Retina (tissue), 1 donor: ENCODE data around the gene CCDC121.
"Not testable (repeated sequence)": the region's sequence is repeated elsewhere in the genome, so short reads cannot be mapped to it uniquely, and the experiment has no call there.

Experiments
- DNase-seq: peaks from one replicate; pipeline ENCODE4 v3.0.0-alpha.2; 2016

CCDC121 gene

DNA sequence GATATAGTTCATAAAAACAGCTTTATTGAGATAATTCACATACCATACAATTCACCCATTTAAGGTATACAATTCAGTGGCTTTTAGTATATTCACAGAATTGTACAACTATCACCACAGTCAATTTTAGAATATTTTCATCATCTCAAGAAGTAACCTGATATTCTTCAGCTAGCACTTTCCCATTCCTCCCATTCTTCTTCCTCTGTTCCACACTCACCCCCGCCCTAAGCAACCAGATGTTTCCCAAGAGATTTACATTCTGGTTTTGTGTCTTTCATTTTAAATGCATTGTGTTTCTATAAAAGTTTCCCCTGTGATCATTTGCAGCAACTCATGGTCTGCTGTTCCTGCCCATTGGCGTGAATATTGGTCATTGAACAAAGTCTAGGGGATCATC lies 5.5 kb upstream of the CCDC121 start:
- no peak for DNase-seq

DNA sequence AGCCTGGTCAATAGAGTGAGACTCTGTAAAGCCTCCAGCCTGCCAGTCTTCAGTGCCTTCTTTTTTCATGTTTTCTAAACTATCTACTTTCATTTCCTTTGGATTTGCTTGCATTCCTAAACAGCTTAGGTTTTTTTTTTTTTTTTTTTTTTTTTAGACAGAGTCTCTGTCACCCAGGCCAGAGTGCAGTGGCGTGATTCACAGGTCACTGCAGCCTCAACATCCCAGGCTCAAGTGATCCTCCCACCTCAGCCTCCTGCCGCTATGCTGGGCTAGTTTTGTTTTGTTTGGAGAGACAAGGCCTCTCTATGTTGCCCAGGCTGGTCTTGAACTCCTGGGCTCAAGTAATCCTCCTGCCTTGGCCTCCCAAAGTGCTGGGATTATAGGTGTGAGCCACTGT lies 1.4 kb upstream of the CCDC121 start:
- DNase-seq = not testable (repeated sequence)

DNA sequence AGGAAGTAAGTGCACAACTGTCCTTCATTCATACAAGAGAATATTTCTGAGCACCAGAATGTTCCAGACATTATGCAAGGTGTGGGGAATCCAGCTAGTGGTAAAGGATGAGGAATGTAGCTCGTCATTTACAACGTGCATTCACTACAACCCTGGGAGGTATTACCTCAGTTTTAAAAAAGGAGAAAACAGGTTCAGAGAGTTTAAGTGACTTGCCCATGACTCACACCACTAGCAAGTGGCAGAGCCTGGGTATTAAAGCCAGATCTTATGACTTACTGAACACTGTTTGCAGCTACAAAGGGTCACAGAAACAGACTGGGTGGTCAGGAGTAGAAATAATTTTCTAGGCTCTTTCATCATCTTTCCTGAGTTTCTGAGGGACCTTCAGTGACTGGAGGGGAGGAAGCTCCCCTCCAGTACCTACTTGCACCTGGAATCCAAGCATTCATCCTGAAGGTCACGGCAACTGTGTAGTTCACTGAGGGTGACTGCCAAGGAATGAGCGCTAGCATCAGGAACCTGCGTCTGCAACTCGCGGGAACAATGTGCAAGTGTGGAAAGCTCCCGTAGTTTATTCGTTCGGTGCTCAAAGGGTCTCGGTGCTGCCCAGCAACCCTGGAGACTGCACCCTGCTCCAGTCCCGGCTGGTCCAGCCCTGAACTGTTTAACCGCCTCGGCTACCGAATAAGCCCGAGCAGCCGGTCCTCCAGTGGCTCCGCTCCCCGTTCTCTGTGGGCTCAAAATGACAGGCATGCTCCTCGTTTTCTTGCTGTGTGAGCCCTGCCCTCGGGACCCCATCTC lies 647 bp downstream of the CCDC121 start:
- peak; percentile 1 for DNase-seq

DNA sequence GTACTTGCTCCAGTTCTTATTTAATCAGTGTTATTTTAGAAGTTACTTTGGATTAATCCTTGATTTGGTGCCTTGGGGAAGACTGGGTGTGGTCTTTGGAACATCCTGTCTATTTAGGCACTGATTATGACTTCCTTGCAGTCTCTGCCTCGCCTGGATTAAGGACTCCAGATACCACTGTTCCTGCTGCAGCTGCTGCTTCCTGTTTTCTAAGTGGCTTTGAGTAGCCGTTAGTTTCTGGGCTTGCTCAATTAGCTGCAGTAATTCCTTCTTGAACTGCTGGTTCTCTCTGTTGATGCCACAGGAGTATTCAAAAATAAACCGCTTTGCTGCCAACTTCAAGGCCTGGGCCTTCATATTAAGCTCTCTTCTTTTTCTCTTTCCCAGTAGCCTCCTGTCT lies 1.9 kb downstream of the CCDC121 start:
- not testable (repeated sequence) for DNase-seq

DNA sequence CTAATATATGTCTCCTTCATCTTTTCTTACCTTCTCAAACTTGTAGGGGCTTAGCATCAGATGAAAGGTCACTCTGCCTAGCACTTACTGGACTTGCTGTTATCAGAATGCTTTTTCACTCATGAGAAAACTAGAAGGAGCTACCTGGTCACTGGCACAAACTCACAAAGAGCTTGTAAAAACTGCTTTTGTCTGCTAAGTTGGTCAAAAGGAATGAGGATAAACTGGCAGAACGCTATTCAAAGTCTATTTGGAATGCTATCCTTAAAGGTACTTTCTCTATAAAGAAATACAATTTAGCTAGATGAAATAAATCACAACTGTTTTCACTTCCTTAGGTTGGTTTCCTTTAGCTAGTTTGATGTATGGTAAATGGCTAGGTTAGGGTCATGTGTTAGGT lies 2.5 kb downstream of the CCDC121 start:
- not testable (repeated sequence) for DNase-seq

DNA sequence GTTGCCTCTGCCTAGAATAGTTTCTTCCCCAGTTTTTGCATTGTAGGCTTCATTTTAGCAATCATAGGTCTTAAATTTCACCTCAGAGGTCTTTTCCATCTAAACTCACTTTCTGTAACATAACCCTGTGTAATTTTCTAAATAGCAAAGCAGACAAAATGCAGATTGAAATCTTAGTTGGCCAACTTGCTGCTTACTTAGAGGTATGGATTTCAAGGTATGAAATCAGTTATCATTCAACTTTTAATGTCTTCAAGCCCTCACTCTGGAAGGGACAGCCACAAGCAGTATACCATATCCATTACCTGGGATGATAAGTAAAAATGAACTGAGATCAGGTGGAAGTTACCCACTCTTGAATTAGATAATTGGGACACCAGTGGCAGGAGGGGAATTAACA lies 3.9 kb downstream of the CCDC121 start:
- DNase-seq = no peak

DNA sequence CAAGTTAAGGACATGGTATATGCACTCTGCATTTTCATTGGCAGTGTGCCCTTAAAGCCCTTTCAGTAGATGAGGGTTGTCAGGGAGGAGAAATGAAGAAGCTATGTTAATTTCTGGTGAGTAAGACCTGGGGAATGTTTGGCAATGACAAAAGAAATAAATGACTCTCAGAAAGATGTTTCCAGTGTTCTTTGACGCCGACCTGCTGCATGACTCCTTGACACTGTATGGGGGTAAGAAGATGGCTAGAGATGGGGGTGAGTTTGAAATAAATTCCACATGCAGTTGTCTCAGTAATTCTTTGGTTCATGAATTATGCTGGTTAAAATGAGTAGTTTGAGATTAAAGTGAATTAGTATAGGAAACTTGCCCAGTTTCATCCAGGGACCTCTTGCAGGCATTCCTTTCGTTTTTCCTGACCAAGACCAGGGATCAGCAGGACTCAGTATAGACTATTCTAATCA lies 5.9 kb downstream of the CCDC121 start:
- DNase-seq = no peak

DNA sequence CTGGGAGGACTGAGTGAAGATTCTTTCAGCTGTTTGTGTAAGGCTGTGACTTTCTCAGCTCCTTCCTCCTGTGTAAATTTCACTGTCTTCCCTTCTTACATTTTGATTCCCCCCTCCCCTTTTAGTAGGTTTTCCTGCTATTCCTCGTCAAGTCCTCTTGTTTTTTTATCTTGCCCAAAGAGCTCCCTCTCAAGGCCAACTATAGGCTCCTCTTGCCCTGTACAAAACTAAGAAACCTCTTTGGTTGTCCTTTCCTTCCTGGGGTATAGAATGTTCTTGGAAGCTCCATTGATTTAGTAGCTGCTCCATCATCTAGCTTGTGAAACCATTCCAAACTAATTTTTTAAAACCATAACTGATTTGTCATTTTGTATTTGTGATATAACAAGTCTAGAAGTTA lies 7.3 kb downstream of the CCDC121 start:
- DNase-seq = no peak

DNA sequence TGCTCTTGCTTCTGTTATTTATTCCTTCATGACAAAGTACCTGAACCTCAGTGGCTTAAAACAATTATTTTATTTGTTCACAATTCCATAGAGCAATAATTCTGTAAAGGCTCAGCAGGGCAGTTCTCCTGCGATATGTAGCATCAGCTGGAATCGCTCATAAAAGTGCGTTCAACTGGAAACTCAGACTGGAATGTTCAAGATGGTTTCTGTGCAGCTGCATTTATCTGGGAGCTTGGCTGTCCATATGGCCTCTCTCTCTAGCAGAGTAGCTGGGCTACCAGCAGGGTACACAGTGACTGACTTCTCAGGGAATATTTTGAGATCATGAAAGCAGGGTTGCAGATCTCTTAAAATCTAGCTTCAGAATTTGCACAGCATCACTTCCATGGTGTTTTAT lies 13.5 kb downstream of the CCDC121 start:
- peak; percentile 28 for DNase-seq

DNA sequence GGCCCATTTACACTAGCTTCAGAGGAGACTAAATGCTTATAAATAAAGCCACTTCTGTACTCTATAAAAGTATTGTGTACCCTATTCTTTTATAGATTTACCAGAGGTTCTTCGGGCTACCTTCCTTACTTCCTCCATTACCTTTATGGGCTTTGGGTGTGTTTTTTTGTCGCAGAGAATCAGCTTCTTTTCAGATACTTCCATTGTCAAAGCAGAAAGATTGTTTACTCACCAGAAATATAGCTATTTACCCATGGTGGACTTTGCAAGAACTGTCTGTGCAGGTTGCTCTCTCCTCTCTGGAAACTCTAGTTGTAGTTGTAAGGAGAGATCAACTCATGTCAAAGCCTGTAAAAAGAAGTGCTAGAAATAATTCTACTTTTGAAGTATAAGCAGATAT lies 14.8 kb downstream of the CCDC121 start:
- no peak for DNase-seq

DNA sequence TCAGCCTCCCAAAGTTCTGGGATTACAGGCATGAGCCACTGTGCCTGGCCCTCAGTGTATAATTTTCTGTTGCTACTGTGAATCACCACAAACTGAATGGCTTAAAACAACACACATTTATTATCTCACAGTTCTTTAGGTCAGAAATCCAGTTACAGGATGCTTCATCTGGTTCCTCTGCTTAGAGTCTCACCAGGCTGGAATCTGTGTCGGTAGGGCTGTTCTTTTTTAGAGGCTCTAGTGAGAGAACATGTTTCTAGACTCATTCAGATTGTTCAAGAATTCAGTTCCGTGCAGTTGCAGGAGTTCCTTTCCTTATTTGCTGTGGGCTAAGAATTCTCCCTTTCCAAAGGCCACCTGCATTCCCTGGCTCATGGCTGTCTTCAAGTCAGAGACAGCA lies 22.2 kb downstream of the CCDC121 start:
- DNase-seq = no peak

DNA sequence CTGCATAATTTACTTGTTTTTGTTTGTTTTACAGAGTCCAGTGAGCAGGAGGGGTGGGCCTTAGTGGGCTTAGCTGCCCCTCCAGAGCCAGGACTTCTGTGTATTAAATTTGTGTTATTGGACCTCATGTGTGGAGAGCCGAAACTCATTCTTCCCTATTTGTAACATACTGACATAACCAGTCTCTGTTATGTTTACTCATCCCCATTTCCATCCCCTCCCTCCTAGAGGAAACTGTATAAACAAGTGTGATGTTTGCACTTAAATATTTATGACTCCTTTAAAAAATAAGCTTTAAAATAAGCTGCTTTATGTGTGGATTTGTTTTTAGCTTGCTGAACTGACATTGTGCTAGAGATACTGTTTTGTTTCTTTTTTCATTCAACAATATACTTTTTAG lies 32.2 kb downstream of the CCDC121 start:
- no peak for DNase-seq

DNA sequence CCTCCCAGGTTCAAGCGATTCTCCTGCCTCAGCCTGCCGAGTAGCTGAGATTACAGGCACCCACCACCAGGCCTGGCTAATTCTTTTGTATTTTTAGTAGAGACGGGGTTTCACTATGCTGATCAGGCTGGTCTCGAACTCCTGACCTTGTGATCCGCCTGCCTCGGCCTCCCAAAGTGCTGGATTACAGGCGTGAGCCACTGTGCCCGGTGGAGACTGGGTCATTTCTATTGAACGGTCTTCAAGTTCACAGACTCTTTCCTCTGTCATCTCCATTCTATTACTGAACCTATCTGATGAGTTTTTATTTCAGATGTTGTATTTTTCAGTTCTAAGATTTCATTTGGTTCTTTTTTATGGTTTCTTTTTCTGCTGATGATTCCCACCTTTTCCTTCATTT lies 33.4 kb downstream of the CCDC121 start:
- not testable (repeated sequence) for DNase-seq

DNA sequence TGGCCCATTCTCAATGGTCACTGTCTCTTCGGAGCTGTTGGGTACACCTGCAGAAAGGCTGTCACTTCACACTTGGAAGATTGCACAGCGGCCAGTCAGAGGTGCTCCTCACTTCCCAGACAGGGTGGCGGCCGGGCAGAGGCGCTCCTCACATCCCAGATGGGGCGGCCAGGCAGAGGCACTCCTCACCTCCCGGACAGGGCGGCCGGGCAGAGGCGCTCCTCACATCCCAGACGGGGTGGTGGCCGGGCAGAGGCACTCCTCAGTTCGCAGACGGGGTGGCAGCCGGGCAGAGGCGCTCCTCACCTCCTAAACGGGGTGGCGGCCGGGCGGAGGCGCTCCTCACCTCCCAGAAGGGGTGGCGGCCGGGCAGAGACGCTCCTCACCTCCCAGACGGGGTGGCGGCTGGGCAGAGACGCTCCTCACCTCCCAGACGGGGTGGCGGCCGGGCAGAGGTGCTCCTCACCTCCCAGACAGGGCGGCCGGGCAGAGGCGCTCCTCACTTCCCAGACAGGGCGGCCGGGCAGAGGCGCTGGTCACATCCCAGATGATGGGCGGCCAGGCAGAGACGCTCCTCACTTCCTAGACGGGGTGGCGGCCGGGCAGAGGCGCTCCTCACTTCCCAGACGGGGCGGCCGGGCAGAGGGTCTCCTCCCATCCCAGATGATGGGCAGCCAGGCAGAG lies 34.6 kb downstream of the CCDC121 start:
- not testable (repeated sequence) for DNase-seq

DNA sequence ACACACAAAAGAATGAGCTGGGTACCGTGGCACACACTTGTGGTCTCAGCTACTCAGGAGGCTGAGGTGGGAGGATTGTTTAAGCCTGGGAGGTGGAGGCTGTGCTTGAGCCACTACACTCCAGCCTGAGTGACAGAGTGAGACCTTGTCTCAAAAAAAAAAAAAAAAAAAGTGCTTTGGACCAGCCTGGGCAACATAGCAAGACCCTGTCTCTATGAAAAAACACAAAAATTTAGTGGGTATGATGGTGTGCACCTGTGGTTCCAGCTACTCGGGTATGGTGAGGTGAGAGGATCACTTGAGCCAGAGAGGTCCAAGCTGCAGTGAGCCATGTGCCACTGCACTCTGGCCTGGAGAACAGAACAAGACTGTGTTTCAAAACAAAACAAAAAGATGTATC lies 35.6 kb downstream of the CCDC121 start:
- DNase-seq = no peak

DNA sequence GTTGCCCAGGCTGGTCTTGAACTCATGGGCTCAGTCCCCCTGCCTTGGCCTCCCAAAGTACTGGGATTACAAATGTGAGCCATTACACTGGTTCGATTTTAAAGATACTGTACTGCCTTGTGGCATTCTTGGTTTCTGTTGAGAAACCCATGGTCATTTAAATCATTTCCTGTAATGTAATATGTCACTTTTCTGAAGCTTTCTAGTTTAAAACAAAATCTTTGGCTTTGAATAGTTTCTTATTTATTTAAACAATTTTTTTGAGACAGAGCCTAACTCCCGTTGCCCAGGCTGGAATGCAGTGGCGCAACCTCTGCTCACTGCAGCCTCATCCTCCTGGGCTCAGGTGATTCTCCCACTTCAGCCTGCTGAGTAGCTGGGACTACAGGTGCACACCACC lies 37.1 kb downstream of the CCDC121 start:
- no peak for DNase-seq

DNA sequence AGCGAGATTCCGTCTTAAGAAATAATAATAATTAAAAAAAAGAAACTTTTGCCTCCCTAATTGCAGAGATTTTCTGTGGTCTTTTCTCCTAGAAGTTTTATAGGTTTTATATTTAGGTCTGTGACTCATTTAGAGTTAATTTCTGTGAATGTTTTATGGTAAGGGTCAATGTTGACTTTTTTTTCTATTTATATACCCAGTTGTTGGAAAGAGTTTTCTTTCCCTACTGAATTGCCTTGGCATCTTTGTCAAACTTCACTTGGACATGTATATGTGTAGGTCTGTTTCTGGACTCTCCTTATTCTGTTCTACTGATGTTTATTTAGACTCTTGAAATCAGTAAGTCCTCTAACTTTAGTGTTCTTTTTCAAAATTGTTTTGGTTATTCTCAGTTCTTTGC lies 40.5 kb downstream of the CCDC121 start:
- no peak for DNase-seq

DNA sequence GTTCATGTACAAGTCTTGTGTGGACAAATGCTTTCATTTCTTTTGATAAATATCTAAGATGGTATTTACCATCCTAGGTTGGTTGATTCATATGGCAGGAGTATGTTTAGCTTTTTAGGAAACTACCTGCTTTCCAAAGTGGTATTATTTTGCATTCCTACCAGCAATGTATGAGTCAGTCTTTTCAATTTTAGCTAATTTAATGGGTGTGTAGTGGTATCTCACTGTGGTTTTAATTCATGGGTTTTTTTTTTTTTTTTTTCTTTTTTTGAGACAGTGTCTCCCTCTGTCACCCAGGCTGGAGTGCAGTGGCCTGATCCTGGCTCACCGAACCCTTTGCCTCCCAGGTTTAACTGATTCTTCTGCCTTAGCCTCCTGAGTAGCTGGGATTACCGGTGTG lies 41.8 kb downstream of the CCDC121 start:
- DNase-seq = no peak

DNA sequence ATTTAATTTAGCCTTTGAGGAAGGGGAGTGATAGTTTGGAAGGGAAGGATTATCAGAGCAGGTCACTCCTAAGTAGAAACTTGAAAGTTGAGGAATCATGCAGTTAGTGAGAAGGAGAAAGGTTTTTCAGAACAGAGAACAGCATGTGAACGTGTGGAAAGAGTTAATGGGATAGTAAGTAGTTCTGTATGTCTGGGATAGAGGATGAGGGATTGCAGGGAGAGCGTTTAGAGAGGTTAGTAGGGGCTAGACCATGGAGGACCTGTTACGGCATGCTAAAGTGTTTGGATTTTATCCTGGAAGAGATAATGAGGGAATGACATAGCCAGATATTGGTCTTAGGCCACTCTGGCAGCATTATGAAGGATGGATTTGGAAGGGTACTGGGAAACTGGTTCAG lies 44.2 kb downstream of the CCDC121 start:
- no peak for DNase-seq

DNA sequence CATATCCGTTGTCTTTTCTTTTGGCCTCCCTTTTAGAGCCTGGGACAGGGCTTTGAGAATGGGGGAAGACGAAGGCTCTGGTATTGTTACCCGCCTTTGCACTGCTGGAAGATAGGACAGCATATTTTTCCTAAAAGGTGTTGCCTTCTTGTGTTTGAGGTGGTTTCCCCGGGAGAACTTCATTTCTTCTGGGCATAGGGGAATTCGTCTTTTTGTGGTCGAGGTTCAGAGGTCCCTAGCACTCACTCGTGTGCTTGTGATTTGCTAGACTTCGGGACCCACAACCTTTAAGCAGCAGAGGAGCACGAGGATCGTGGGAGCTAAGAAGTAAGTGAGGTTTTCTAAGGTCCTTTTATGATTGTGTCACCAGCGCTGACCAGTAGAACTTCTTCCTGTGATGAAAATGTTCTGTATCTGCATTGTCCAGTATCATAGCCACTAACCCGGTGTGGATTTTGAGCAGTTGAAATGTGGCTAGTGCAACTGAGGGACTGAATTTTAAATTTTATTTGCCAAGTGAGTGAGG lies 45.4 kb downstream of the CCDC121 start:
- DNase-seq = no peak

DNA sequence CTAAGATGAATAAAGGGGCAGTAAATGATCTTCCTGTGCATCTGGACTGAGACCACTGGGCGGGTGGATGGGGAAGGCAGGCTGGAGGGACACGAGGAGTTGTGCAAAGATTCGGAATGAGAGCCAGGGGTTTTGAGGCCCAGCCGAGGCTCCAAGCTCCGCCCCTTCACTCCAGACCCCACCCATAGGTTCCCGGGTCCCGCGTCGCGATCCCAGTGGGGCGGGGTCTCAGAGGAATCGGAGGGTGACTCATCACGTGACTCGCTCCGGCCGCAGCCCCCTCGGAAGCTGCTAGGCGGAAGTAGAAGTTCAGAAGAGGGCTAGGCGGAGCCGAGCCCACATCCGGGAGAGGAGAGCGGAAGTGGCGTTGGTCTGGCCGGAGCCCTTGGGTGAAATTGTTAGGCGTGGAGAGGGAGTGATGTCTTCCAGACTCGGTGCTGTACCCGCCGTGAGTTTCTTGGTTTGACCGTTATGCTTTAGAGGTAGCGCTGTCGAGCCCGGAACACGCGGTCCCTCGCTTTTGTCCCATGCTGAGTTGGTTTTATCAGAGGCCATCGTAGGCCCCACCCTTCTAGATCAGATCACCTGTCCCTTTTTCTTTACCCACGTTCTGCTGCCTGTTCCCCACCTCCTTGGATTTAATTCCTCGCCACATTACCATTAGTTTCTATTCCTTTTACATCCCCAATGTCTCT lies 46.0 kb downstream of the CCDC121 start, which contains the start of gene ZNF512:
Gene ZNF512, plus strand, starts transcription at position 348 of the 695 bp plus-strand sequence. Its CDS starts 71 bp downstream, at position 419.
- peak; percentile 94 for DNase-seq

DNA sequence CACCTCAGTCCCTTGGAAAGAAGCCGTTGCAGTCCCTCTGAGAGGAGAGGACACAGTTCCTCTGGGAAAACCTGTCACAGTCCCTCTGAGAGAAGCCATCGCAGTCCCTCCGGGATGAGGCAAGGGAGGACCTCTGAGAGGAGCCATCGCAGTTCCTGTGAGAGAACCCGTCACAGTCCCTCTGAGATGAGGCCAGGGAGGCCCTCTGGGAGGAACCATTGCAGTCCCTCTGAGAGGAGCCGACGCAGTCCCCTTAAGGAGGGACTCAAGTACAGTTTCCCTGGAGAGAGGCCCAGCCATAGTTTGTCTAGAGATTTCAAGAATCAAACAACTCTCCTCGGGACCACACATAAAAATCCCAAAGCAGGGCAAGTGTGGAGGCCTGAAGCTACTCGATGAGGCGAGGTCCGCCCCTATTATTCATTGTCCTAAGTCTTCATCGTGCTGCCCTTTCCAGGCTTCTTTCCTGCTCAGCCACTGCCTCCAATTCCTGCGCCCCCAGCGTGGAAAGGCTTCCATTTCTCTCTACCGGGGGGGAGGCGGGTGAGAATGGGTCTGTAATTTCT lies 46.6 kb downstream of the CCDC121 start:
- DNase-seq = peak; percentile 14
